IPS-NIHi11 (cell line): ENCODE results near the gene COIL.
A peak's percentile ranks its signal among the peaks of the same experiment; 100 is the strongest.
"Not testable (repeated sequence)": the region's sequence is repeated elsewhere in the genome, so short reads cannot be mapped to it uniquely, and the experiment has no call there.

ENCODE experiments used
- DNase-seq: peaks from one replicate; pipeline ENCODE4 v3.0.0; 2012; ENCODE audit warnings: mixed read lengths, low spot score

The COIL gene, protein sequence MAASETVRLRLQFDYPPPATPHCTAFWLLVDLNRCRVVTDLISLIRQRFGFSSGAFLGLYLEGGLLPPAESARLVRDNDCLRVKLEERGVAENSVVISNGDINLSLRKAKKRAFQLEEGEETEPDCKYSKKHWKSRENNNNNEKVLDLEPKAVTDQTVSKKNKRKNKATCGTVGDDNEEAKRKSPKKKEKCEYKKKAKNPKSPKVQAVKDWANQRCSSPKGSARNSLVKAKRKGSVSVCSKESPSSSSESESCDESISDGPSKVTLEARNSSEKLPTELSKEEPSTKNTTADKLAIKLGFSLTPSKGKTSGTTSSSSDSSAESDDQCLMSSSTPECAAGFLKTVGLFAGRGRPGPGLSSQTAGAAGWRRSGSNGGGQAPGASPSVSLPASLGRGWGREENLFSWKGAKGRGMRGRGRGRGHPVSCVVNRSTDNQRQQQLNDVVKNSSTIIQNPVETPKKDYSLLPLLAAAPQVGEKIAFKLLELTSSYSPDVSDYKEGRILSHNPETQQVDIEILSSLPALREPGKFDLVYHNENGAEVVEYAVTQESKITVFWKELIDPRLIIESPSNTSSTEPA

DNA sequence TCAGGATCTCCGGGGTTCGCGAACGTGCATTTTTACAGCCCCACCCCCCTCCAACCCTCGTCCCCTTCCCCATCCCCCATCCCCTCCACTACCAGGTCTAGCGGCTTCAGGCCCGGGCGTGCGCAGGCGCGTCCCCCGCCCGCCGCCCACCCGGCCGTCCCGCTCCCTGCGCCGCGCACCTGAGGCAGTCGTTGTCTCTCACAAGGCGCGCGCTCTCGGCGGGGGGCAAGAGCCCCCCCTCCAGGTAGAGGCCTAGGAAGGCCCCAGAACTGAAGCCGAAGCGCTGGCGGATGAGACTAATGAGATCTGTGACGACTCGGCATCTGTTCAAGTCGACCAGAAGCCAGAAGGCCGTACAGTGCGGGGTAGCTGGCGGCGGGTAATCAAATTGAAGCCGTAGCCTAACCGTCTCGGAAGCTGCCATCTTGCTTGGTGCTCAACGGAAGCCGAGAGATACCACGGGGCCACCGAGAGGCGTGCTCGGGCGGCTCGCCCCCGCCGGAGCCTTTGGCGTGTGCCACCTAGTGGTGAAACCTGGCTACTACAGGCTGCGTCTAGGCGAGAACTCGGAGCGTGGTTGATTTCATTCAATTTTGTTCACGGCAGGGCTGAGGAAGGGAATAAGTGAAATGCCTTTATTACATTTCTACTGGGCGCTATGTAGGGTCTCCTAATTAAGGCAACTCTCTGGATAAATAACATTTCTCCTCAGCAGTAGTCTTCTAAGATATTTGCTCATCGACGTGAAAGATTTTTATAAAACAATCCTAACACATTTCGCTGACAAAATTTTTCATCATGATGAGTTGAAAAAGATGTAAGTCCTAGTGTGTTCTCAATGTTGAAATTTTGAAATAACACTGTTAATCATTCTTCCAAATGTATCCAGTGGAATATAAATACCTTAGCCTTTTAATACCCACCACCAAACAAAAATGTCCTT lies at the start of gene COIL:
TSS of gene COIL (minus strand) at position 455 of the 943 bp plus-strand sequence. CDS start at position 424, 31 bp downstream.
- DNase-seq: peak; percentile 95

DNA sequence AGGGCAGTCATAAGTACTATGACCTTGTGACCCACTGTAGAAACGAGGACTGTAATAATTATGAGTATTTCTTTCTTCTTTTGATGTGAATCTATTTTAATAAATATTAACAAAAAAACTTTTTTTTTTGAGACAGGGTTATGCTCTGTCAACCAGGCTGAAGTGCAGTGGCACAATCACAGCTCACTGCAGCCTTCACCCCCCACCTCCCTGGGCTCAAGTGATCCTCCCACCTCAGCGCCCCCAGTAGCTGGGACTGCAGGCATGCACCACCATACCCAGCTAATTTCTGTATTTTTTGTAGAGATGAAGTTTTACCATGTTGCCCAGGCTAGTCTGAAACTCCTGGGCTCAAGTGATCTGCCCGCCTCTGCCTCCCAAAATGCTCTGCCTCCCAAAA lies 49.6 kb upstream of the COIL start:
- DNase-seq: no peak

DNA sequence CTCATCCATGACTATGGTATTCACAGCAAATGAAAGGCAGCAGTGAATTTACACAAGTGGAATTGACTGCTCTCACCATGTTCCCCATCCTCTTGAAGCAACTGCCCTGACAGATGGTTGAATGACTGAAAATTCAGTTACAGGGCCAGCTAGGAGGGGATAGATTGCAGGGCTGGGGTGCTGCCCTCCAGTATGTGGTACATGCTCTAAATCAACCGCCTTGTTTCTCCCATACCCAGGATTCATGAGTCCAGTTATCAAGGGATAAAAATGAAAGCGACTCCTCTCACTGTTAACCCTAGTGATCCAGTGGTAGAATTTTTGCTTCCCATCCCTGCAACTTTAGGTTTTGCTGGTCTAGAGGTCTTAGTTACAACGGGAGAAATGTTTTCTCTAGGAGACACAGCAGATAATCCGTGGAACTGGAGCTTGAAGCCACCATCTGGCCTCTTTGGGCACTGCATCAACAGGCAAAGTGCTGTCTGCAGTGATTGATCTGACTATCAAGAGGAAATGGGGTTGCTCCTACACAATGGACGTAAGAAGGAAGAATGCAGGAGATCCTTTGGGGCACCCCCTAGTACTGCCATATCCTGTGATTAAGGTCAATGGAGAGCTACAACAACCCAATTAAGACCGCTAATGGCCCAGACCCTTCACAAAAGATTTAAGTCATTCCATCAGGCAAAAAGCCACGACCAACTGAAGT lies 49.0 kb upstream of the COIL start:
- DNase-seq: peak; percentile 74

DNA sequence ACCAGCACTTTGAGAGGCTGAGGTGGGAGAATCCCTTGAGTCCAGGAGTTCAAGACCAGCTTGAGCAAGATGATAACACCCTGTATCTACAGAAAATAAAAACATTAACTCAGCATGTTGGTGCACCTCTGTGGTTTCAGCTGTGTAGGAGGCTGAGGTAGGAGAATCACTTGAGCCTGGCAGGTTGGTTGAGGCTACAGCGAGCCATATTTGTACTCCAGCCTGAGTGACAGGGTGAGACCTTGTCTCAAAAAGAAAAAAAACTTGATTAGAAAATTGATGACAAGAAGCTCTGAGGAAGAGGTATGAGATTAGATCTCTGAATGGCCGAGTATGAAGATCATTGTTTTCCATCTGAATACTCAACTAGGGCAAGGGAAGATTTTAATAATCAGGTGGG lies 48.1 kb upstream of the COIL start:
- DNase-seq: no peak

DNA sequence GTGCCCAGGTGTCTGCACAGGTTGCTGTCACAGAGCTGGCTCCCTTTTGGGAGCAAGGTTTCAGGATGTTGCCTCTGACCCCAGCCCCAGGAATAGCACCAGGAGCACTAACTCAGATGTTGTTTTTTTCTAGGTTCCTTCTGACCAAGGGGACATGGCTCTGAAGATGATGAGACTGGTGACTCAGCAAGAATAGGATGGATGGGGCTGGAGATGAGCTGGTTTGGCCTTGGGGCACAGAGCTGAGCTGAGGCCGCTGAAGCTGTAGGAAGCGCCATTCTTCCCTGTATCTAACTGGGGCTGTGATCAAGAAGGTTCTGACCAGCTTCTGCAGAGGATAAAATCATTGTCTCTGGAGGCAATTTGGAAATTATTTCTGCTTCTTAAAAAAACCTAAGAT lies 45.2 kb upstream of the COIL start:
- no peak for DNase-seq

DNA sequence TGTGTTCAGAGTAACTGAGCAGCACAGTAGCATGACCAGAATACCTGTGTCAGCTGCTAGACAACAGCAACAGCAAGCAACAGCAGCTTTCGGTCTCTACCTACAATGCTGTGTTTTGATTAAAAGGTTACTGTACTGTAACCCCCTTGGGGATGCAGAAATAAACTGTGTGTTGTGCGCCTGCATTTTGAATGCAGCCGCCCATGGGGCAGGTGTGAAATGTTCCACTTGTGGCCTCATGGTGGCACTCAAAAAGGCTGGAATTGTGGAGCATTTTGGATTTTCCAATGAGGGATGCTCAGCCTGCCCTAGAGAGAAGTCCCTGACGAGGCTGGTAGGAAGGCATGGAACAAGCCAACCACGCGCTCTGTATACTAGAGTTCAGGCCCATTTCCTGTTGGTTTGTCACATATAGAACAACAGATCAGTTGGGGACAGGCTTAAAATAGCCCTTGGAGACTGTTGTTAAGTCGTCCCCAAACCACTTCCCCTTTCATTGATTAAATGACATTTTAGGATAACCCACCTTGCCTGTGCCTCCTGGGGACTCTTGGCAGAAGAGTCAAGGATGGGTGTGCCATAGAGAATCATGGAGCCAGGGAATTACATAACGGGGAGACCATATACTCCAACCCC lies 44.2 kb upstream of the COIL start:
- peak; percentile 29 for DNase-seq

DNA sequence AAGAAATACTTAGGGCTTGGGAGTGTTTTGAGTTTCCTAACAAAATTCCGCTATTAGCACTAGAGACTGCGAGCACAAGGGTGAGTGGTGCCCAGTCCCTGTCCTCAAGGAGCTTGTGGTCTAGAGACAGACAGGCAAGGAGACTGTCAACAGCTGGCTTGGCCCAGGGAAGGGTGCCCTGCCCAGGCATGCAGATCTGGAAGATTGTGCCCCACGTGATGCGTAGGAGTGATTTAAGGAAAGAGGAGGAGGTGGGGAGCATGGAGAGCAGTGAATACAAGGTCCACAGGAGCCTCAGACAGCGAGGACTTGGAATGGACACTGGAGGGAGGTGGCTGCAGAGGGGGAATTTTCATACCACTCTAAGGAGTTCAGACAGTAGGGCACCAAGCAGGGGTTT lies 42.1 kb upstream of the COIL start:
- no peak for DNase-seq

DNA sequence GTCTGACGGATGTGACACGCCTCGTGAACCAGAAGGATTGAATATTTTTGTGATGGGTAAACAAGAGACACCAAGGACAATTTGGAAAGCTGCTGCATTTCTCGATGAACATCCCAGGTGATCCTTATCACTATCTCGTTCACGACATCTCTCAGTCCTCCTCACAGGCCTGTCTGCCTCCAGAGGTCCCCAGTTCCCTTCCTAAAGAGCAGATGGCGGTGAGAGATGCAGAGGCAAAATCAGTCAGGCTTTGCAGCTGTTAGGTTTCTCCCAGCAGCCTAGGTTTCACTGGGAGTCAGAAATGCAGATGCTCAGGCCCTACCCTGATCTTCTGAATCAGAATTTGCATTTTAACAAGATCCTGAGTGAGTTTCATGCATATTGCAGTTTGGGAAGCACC lies 40.7 kb upstream of the COIL start:
- DNase-seq: no peak

DNA sequence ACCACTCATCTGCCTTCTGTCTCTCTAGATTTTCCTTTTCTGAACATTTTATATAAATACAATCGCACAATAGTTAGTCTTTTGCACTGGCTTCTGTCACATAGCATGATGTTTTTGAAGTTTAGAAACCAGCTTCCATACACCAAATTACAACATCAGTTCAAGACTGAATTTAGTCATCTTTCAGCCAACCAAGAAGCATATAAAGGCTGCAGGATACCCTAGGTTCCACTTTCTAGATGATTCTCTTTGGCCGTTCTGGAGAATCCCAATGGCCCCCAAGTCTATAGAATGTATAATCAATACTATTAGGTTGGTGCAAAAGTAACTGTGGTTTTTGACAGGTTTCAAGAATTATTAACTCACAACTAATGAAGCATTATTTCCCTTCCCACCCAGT lies 36.5 kb upstream of the COIL start:
- no peak for DNase-seq

DNA sequence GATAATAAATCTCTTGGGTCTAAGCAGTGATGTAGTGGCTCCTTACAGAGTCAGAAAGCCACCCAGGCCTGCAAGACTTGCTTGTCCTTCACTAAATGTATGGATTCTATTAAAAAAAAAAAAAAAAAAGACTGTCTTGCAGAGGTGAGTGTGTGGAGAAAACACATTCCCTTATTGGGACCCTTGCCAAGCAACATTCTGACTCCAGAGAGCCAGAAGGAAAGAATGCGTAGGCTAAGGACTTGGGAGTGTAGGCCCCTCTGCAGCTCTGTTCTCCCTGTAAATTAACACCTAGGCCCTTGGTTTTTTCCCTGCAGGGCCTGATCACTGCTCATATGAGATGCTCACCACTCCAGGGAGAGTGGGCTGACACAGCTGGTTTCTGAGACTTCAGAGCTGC lies 34.9 kb upstream of the COIL start:
- no peak for DNase-seq

DNA sequence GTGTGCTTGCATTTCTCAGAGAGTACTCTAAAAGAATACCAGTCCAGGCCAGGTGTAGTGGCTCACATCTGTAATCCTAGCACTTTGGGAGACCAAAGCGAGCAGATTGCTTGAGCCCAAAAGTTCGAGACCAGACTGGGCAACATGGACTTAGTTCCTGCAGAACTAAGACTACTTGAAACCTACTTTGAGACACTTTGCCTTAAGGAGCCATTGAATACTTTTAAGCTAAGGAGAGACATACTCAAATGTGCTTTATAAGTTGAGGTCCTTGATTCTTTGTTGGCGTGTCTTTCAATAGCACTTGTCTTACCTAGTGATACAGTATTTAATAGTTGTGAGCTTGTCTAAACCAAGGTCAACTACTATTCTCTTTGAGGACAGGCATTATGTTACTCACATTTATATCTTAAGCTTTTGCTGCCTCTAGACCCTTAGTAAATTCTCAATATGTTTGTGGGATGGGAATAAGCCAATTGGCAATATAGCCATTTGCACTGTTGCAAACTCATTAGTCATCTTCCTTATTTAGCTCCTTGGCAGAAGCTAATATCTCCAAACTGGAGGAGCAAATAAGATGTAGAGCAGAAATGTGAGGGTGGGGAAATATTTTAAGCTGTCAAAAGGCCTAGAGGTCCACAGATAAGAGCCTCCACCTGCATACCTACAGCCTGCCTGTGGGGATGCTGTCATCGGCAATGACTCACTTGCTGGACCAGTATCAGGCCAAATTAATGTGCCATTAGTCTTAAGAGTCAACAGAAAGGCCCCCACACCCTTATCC lies 33.4 kb upstream of the COIL start:
- no peak for DNase-seq

DNA sequence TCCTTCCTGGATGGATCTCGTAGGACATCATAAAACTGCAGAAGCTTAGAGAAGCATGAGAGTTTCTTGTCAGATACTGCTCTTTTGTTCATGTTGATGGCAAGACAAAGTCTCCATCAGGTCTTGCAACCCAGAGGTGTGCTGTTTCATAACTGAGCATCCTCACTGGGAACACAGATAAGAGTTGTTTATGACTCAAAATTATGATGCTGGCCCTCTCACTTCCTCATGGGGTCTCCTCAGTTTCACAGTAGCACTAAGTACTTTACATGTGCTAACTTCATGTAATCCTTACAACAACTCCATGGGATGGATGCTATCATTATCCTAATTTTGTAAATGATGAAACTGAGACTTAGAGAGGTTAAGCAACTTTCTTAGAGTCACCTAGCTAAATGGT lies 31.5 kb upstream of the COIL start:
- DNase-seq: no peak

DNA sequence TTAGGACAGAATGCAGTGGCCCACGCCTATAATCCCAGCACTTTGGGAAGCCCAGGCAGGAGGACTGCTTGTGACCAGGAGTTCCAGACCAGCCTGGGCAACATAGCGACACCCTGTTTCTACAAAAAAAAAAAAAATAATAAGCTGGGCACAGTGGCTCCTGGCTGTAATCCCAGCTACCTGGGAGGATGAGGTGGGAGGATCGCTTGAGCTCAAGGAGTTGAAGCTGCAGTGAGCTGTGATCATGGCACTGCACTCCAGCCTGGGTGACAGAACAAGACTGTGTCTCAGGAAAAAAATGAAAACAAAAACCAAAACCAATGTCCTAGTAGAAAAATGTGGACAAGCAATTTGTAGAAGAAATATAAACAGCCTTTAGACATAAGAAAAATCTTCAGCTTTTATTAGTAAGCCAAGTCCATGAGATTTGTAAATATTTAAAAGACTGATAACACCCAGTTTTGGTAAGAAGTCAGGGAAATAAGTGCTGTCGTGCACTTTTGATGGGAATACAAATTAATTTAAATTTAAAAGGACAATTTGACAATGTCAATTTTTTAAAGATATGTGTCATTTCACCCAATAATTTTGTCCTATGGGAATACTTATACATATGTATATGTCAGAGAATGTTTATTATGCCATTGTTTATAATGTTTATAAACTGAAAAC lies 28.2 kb upstream of the COIL start:
- DNase-seq: no peak

DNA sequence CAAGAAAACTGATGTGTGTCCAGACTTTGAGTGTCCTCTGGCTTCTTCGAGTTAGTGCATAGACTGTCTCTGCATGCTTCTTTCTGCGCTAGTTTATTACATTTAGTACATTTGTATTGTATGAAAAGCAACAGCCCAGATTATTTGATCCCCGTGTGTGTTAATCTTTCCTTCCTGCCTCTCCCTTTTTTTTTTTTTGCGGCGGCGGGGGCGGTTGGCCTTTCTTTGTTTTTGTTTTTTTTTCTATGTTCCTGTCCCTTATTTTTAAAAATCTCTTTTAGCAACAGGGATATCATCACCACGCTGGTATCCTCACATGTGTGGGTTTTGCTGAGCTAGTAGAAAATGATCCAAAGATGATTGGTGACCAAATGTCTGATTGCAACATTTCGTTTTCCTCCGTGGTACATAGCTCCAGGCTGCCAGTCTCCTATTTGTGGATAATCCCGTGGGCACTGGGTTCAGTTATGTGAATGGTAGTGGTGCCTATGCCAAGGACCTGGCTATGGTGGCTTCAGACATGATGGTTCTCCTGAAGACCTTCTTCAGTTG lies 26.5 kb upstream of the COIL start:
- no peak for DNase-seq

DNA sequence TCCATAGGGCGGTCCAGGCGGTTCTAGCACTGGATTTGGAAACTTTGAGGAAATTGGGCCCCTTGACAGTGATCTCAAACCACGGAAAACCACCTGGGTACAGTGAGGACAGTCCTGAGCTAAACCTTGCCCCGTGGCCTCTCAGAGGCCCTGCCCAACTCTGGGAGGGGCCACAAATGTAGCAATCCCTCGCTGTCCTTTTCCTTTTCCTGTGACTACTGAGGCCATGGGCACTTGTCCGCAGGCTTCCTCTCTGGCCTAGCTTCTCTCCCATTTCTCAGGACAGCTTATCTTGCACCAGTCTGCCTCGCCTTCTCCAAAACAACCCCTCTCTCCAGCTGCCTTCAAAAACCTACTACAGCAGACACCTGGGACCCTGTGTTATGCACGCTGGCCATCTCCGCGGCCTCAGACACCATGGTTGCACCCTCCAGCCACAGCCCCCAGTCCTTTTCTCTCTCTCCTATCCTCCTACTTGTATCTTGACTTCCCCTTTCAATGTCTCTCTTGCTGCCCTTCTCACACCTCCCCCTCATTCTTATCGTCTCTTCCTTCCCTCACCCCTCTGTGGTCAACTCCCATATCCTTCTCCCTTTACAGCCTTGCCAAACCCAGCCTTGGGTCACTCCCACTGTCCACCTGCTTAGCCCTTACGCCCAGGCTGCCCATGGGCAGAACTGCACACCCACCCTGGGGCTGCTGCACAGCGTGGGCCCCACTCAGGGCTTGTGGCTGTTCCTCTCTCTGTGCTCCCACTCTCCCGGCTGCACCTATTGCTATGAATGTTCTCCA lies 24.7 kb upstream of the COIL start:
- DNase-seq: no peak

DNA sequence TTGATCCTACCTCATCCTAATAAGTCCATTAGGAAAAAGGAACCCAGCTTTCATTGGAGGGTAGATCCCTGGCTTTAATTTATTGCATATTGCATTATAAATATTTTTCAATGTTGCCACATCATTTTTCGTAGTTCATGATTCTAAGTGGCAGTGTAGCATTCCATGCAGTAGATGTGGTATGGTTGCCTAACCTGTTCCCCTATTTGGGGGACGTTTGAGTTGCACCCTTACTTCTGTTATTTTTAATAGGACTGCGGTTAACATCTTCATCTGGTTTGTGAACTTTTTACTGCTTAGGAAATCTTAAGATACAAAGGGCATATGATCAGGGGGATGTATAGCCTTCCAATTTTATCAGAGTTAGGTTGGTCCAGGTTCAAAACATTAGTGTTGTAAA lies 22.5 kb upstream of the COIL start:
- DNase-seq: no peak

DNA sequence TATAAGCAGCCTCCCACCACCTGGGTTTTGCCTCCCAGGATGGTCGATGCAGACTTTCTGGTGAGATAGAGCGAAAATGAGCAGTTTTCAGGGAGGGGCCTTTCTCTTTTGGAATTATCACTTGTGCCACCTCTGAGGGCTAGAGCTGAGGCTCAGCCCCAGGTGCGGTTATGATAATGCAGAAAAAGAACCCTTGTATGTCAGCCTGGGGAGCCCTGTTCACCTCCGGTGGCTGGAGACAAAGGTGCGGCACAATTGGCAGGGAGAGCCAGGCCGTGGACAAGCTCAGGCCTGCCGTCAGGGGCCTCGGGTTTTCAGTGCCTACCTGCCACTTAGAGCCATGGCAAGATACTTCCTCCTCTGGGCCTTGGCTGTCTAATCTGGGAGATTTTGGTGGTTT lies 21.5 kb upstream of the COIL start:
- no peak for DNase-seq

DNA sequence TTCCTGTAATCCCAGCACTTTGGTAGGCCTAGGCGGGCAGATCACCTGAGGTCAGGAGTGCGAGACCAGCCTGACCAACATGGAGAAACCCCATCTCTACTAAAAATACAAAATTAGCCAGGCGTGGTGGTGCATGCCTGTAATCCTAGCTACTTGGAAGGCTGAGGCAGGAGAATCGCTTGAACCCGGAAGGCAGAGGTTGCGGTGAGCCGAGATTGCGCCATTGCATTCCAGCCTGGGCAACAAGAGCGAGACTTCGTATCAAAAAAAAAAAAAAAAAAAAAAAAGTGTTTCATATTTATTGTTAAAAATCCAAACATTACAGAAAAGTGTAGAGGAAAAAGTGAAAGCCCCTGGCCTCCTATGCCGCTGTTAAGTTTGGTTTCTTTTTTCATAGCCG lies 19.7 kb upstream of the COIL start:
- not testable (repeated sequence) for DNase-seq

DNA sequence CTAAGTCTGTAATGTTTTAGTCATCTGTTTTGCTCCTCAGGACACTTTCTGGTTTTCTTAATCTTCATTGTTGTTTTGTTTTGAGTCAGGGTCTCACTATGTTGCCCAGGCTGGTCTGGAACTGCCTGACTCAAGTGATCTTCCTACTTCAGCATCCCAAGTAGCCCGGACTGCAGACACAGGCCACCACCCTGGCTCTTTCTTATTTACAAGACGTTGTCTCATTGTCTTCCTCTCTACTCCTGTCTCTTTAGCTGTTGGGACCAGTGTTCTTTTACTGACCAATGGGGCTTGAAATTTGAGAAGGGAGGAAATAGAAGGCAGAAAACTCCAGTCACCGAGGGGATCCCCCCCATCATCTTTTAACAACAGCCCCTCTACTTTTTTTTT lies 18.2 kb upstream of the COIL start:
- DNase-seq: no peak
